OCI-LY7 (cell line): Measurements from ENCODE around the gene AGAP2.

Experiments used
- EZH2phosphoT487 ChIP-seq: fragments of 200-600 bp; sonication (generic); IDR thresholded peaks from 2 replicates; pipeline ENCODE4 v1.6.1; 2018; ENCODE audit warnings: low read depth, borderline replicate concordance, mild to moderate bottlenecking, mixed run types, antibody characterized with exemption, low read length, moderate library complexity, mixed read lengths
- TF ChIP-seq, protein P1 (sequence below): fragments of 200-600 bp; sonication (generic); conservative IDR thresholded peaks from 2 replicates; pipeline ENCODE4 v1.5.1; 2014; ENCODE audit warnings: mild to moderate bottlenecking, antibody characterized with exemption, low read length, moderate library complexity, mixed read lengths

DNA sequence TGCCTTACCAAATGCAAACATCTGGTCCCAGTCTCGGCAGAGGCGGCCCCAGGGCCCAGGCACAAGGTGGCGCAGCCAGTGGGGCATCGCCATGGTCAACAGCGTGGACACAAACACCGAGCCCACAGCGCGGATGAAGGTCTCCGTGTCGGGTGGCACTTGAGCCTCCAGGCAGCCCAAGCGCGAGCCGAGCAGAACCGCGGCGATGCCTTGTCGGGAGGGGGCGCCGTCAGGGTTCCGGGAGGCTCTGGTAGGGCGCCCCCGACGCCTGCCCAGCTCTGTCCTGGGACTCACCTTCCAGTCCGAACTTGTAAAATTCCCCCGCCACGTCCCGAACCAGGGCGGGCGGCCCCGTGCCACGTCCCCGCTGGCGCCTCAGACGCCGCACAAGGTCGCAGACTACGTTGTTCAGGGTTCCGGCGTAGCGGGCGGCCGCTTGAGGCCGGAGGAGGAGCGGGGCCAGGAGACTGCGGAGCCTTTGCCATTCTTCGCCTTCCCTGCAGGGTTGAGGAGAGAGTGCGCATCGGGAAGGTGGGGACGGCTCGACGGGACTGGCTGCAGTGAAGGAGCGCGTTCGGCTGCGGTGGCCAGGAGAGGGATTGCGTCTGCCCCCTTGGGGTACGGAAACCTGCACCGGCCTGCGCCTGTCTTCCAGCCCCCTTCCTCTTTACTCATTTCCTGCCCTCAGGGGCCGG lies 26.6 kb upstream of the AGAP2 start:
- TF ChIP-seq, protein P1, sequence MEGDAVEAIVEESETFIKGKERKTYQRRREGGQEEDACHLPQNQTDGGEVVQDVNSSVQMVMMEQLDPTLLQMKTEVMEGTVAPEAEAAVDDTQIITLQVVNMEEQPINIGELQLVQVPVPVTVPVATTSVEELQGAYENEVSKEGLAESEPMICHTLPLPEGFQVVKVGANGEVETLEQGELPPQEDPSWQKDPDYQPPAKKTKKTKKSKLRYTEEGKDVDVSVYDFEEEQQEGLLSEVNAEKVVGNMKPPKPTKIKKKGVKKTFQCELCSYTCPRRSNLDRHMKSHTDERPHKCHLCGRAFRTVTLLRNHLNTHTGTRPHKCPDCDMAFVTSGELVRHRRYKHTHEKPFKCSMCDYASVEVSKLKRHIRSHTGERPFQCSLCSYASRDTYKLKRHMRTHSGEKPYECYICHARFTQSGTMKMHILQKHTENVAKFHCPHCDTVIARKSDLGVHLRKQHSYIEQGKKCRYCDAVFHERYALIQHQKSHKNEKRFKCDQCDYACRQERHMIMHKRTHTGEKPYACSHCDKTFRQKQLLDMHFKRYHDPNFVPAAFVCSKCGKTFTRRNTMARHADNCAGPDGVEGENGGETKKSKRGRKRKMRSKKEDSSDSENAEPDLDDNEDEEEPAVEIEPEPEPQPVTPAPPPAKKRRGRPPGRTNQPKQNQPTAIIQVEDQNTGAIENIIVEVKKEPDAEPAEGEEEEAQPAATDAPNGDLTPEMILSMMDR: peak; percentile 68
- TF ChIP-seq EZH2phosphoT487: no peak
